CD1c-positive myeloid dendritic cell (primary cell): ENCODE measurements around the gene TXNRD1.
"Not testable (repeated sequence)": the region's sequence is repeated elsewhere in the genome, so short reads cannot be mapped to it uniquely, and the experiment has no call there.

Source experiments
- DNase-seq: peaks from one replicate; pipeline ENCODE4 v3.0.0-alpha.2; 2016; ENCODE audit errors: extremely low spot score

The TXNRD1 gene

DNA sequence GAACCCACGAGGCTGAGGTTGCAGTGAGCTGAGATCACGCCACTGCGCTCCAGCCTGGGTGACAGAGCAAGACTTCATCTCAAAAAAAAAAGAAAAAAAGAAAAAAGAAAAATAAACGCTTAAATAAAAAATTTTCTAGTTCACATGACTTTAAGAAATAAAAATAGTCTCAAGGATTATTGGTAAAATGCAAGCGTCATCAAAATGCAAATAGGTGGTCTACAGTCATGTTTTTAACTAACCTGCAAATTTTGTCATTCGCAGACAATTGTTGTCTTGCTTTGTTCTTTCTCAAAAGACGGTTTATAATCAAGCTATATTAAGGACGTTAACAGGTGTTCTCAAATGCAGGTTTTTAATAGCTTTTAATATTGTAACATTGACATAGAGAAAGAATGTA, 22.4 kb downstream of the TXNRD1 start:
- no peak for DNase-seq

GRCh38 chr12:104242546-104243206, 27.1 kb downstream of the TXNRD1 start:
- no peak for DNase-seq

GRCh38 chr12:104243551-104243950, 28.0 kb downstream of the TXNRD1 start:
- no peak for DNase-seq

GRCh38 chr12:104243971-104244370, 28.4 kb downstream of the TXNRD1 start:
- DNase-seq, result no peak

- peak; percentile 59 for DNase-seq
These were observed 32.1 kb downstream of the TXNRD1 start for GRCh38 chr12:104247698-104248097.

DNA sequence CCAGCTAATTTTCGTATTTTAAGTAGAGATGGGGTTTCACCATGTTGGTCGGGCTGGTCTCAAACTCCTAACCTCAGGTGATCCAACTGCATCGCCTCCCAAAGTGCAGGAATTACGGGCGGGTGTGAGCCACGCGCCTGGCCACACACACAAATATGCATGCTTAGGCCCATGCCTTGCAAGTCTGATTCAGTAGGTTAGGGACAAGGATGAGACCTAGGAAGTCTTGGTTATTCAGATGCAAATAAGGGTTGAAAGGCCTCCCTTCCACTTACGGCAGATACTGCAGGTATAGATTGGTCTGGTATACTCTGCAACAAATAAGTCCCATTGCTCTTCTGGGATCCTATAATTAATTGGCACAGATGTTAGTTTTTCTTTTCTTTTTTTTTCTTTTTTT, 32.9 kb downstream of the TXNRD1 start:
- DNase-seq, result no peak

DNA sequence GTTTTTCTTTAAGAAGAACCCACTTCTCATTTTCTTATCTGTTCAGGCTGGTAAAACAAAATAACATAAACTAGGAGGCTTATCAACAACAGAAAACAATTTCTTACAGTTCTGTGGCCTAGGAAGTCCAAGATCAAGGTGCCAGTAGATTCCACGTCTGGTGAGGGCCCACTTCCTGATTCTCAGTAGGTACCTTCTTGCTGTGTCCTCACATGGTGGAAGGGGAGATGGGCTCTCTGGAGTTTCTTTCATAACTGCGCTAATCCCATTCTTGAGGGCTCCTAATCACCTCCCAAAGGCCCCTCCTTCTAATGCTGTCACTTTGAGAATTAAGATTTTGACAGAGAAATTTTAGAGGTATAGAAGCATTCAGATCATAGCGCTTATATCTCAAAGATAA, 33.4 kb downstream of the TXNRD1 start:
- no peak for DNase-seq

GRCh38 chr12:104249898-104250297, 34.3 kb downstream of the TXNRD1 start:
- no peak for DNase-seq

DNA sequence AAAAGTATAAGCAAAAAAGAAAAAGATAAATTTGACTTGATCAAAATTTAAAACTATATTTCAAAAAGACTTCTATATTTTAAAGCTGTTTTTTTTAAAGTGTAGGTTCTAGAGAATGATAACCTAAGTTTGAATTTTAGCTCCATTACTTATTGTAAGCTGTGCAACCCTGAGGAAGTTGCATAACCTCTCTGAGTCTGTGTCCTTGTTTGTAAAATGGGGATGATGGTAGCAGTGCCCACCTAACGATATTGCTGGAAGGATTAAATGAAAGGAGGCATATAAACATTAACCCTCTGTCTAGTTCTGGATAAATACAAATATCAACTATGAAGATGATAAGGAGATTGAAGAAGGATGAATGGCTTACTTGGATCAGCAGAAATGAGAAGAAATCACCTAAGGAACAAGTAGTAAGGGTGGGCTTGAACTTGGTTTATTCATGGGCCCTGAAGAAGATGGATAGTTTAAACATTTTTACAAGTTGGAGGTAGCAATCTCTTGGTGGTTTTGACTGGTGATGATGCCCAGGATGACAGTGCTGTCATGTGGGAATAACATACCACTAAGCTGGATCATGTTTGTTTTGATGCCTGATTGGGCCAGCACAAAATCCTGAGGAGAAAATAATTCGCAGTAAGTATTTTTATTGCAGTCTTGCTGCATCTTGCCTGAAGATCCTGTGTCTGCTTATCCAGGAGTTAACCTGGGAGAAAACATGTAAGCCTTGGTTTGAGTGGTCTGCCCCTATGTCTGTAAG, 35.0 kb downstream of the TXNRD1 start:
- DNase-seq, result no peak

GRCh38 chr12:104257913-104258472, 42.4 kb downstream of the TXNRD1 start:
- DNase-seq, result no peak

DNA sequence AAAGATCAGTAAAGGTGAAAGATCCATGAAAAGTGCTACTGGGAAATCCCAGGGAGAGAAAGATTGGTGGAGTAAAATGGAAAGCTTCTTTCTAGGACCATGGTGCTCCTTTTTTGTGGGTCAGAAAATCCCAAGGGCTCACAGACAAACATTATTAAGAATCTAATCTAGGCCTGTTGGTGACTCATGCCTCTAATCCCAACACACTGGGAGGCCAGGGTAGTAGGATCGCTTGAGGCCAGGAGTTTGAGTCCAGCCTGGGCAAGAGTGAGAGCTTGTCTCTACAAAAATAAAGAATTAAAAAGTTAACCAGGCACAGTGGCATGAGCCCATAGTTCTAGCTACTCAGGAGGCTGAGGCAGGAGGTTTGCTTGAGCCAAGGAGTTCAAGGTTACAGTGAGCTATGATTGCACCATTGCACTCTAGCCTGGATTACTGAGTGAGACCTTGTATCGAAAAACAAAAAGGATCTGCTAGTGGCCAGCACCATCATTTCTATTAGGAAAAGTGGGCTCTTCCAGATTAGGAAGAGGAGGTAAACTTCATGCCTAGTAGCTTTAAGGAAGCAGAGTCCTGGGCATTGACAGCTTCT, 43.0 kb downstream of the TXNRD1 start:
- no peak for DNase-seq

- DNase-seq, result no peak
These were observed 47.4 kb downstream of the TXNRD1 start for GRCh38 chr12:104263026-104263425.

GRCh38 chr12:104263580-104264358, 48.2 kb downstream of the TXNRD1 start:
- DNase-seq, result no peak

DNA sequence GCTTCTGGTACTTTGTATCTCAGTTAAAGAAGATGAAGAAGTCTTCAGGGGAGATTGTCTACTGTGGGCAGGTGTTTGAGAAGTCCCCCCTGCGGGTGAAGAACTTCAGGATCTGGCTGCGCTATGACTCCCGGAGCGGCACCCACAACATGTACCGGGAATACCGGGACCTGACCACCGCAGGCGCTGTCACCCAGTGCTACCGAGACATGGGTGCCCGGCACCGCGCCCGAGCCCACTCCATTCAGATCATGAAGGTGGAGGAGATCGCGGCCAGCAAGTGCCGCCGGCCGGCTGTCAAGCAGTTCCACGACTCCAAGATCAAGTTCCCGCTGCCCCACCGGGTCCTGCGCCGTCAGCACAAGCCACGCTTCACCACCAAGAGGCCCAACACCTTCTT, 49.9 kb downstream of the TXNRD1 start:
- DNase-seq, result not testable (repeated sequence)

GRCh38 chr12:104272938-104273337, 57.4 kb downstream of the TXNRD1 start:
- no peak for DNase-seq

DNA sequence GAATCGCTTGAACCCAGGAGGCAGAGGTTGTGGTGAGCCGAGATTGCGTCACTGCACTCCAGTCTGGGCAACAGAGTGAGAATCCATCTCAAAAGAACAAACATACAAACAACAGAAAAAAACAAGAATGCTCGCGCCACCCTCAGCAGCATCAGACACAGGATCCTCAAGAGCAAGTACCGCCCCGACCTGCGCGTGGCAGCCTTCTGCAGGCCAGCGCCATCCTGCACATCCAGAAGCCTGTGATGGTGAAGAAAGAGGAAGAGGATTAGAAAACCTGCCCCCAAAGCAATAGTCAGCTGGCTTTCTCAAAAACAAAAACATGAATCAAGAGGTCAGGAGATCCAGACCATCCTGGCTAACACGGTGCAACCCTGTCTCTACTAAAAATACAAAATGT, 57.9 kb downstream of the TXNRD1 start:
- DNase-seq, result no peak

- no peak for DNase-seq
These were observed 59.2 kb downstream of the TXNRD1 start for GRCh38 chr12:104274811-104275210.

- no peak for DNase-seq
These were observed 60.1 kb downstream of the TXNRD1 start for GRCh38 chr12:104275689-104276088.

- DNase-seq, result no peak
These were observed 60.9 kb downstream of the TXNRD1 start for GRCh38 chr12:104276273-104277131.

DNA sequence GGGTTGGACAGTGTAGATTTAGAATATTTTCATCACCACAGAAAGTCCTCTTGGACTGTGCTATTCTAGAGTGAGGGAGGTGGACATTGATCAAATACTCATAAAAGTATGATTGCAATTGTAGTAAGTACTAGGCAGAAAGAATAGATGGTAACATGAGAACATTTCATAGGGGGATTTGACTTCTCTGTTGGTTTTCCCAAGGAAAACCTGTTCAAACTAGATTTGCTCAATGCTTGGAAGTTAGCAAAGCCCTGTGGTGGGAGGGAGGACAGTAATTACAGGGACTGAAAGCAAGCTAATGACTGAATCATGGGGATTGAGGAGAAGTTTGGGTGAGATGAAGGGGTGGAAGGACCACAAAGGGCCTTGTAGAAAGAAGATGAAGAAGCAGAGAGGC, 63.6 kb downstream of the TXNRD1 start:
- no peak for DNase-seq

- peak; percentile 47 for DNase-seq
These were observed 64.5 kb downstream of the TXNRD1 start for GRCh38 chr12:104280111-104280510.
